Measurements from ENCODE around the gene CDH13.

CDH13 gene

GRCh38 chr16:82653550-82654511 lies 27.1 kb downstream of the CDH13 start:
- no peak for DNase-seq

DNA sequence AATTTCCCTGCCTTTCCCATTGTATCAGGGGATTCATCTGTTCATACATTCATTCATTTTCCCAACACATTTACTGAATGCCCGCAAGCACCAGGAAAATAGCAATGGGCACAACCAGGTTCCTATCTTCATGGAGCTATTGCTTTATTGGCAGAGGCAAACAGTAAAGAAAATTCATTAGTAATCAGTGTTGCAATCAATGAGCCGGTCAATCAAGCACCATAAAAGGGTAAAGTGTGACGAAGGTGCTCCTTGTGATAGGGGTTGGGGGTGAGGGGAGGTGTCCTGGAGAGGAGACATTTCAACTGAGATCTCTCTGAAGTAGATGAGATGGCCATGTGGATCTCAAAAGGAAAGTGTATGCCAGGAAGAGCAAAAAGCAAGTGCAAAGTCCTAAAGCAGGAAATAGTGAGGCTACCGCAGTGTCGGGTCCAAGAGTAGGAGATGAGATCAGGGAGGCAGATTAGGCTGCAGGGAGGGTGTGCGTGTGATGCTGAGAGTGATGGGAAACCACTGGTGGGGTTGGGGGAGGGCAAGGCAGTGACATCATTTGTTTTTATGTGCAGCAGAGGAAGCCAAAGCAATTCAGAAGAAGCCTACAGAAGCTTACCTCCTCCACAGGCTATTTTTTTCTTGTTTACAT lies 28.4 kb downstream of the CDH13 start:
- DNase-seq: no peak

DNA sequence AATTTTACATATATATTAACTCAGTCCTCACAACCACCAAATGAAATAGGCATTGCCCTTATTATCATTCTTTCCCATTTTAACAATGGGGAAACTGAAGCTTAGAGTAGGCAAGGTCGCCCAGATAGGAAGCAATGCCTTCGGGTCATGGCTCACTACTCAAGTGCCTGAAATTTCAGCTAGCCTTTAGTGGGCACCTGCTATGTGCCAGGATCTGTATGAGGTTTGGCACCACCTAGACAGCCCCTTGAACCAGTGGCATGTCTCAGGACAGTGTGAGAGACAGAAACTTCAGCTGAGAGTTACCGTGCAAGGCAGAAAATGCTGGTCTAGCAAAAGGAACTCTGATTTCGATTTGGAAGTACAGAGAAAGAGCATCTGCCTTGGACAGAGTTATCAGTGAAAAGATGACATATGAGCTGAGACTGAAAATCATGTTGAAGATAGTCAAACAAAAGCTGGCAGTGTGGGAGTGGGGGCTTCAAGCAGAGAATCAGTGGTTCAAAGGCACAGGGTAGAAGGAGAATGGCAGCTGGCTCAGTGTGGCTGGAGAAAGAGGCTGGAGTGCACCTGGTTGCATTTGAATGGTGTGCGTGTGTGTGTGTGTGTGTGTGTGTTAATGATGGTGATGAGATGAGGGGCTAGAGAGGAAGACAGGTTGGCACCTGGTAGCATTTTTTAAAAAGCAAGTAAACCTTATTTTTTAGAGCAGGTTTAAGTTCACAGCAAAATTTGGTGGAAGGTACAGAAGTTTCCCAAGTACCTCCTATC lies 29.1 kb downstream of the CDH13 start:
- DNase-seq: no peak

GRCh38 chr16:82657239-82657638 lies 30.5 kb downstream of the CDH13 start:
- no peak for DNase-seq

GRCh38 chr16:82657786-82658185 lies 31.0 kb downstream of the CDH13 start:
- no peak for DNase-seq

DNA sequence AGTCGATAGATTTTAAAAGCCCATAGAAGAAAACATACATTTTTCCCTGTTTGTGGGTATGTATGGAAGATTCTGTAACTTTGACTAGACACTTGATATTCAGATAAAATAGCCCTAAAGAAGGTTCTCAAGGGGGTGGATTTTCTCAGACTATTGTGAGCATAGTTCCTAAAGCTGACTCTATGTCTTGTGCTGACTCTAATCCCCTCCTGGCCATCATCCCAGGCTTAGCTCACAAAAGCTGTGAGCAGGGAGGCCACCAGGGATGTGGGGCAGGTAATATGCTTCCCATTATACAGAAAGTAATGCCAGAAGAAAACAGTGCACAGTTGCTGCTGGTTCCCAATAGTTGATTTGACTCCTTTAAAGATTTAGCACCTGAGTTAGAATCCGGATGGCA lies 32.0 kb downstream of the CDH13 start:
- no peak for DNase-seq

GRCh38 chr16:82660075-82660645 lies 33.4 kb downstream of the CDH13 start:
- no peak for DNase-seq

- peak in 1 of 3 experiments; percentile 38 for DNase-seq
These were observed 34.2 kb downstream of the CDH13 start for GRCh38 chr16:82660966-82661365.

- DNase-seq: no peak
These were observed 37.4 kb downstream of the CDH13 start for GRCh38 chr16:82664181-82664580.

- DNase-seq: no peak
These were observed 38.3 kb downstream of the CDH13 start for GRCh38 chr16:82665025-82665424.

GRCh38 chr16:82667437-82667836 lies 40.7 kb downstream of the CDH13 start:
- DNase-seq: no peak

- DNase-seq: no peak
These were observed 41.3 kb downstream of the CDH13 start for GRCh38 chr16:82668094-82668493.

- DNase-seq: no peak
These were observed 45.0 kb downstream of the CDH13 start for GRCh38 chr16:82671741-82672140.

DNA sequence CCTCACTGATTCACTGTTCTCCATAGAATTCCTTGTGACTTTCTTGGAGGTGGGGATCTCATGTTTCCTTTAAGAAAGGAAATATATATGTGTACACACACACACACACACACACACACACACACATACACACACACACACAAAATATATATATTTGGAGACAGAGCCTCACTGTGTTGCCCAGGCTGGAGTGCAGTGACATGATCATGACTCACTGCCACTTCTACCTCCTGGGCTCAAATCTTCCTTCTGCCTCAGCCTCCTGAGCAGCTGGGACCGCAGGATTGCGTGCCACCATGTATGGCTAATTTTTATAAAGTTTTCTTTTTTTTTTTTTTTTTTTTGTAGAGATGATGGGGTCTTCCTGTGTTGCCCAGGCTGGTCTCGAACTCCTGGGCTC lies 45.9 kb downstream of the CDH13 start:
- DNase-seq: no peak

- no peak for DNase-seq
These were observed 48.5 kb downstream of the CDH13 start for GRCh38 chr16:82675300-82675699.

DNA sequence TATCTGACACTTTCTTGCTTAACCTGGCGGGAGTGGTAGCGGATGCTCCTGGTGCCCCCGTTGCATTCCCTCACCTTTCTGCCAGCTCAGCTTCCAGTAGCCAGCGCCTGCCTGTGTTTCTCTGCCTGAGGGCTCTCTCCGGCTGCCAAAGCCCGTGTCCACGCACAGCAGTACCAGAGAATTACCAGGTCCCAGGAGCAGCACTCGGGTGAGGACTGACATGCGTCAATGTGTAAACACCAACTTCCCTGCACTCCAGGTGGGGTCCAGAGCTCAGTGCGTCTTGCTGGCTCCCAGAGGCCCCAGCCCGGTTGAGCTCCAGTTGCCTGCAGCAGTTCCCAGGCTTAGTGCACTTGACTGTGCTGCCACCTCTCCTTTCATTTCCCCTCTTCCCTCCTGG lies 54.8 kb downstream of the CDH13 start:
- peak in 2 of 3 experiments; percentile 32 to 62 for DNase-seq

DNA sequence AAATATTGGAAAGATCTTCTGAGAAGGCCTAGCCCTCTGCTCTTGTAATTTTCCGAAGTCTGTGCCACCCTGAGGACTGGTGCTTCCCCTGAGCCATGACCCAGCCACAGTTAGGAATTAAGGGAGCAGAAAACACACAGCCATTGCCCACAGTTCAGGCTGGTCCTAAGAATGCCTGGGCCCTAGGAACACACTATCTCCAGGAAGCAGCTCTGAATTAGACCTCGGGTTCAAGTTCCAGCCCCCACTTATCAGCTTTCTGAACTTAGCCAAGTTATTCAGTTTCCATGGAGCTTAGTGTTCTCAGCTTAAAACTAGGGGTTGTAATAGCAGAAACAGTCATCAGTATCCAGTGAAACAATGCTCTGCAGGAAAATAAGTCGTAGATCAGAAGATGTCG lies 56.0 kb downstream of the CDH13 start:
- no peak for DNase-seq

- DNase-seq: no peak
These were observed 57.5 kb downstream of the CDH13 start for GRCh38 chr16:82684256-82684655.

- DNase-seq: no peak
These were observed 58.8 kb downstream of the CDH13 start for GRCh38 chr16:82685526-82685925.

DNA sequence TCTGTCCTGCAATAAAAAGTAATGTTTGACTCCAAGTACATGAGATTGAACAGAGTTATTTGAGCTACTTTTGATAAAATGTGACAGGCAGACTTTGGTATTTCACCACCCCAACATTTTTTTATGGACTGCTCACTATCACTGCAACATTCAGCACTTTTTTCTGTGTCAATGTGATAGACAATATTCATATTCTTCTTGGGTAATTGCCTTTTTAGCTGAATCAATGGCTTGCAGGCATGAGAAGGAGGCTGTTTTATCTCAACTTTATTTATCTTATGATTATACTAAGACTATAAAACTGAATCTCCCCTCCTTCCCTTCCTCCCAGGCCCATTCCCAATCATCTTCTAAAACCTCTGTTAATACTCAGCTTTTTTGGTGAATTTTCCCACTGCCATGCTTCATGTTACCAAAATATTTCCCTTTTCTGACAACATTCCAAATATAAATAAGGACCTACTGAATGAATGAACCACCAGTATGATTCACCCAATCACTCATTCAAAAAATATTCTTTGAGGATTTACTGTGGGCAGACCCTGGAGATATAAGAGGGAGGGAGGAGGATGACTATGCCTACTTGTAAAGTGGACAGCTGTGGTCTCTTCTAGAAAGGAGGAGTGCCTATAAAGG lies 67.6 kb downstream of the CDH13 start:
- no peak for DNase-seq

- no peak for DNase-seq
These were observed 69.0 kb downstream of the CDH13 start for GRCh38 chr16:82695806-82696205.

- DNase-seq: no peak
These were observed 72.5 kb downstream of the CDH13 start for GRCh38 chr16:82699260-82699659.

Data from NCI-H1417 (cell line).